HepG2 (cell line): Measurements from ENCODE around the gene CR2. TPM values are rescaled to one million over a fixed set of nuclear protein-coding genes. Genes with fewer than 3 reads are reported as not detected.

Experiments
- ATAC-seq: fragments of 200-7000 bp; cut with Tn5 transposase; 3 replicates; pipeline ENCODE4 v1.9.1; 2020; ENCODE audit warnings: mild to moderate bottlenecking, moderate library complexity
- BruUV-seq: library from RNA; stranded (reverse); fragments of 400-500 nt; replicated peaks from 2 replicates; lab custom pipeline; 2021; lab: Mats Ljungman, UMichigan
- CTCF ChIA-PET: fragments of 300-600 bp; formaldehyde crosslinking; extraction: SDS; loops from one replicate; lab custom pipeline; 2021; ENCODE audit warnings: low total read pairs, inconsistent platforms, low intra/inter-chr PET ratio; lab: Yijun Ruan, JAX
- POLR2A ChIA-PET: fragments of 350-600 bp; sonication (Branson Sonifier 250); formaldehyde crosslinking; loops from one replicate; lab custom pipeline; 2020; ENCODE audit warnings: antibody characterized with exemption, inconsistent platforms; lab: Yijun Ruan, JAX
- DNase-seq: peaks from one replicate; pipeline ENCODE4 v3.0.0-alpha.2; 2015; ENCODE audit warnings: low spot score
- FAIRE-seq: peaks from 3 replicates; lab custom pipeline; 2011; peaks lifted over from hg19 to GRCh38; lab: Jason Lieb, UNC
- H2AFZ ChIP-seq: one replicate; pipeline ENCODE4 v1.6.1; 2011; ENCODE audit warnings: low read length, inconsistent platforms
- H3K27ac ChIP-seq: fragments of 300-600 bp; 3 replicates; pipeline ENCODE4 v1.8.0; 2011; ENCODE audit warnings: mixed run types, mild to moderate bottlenecking, mixed read lengths, low read length, inconsistent platforms; ENCODE audit not compliant: insufficient read depth; ENCODE audit errors: extremely low read length
- H3K27me3 ChIP-seq, 2 experiments: fragments of 200-600 bp in 1 of 2; 2 replicates in 1 of 2; 3 replicates in 1 of 2; pipeline versions ENCODE4 v1.6.0 to v1.8.0; 2011; ENCODE audit warnings: low read length in 2 of 2, mild to moderate bottlenecking in 2 of 2, moderate library complexity in 2 of 2, inconsistent platforms in 1 of 2; ENCODE audit not compliant: insufficient read depth in 2 of 2, control insufficient read depth in 1 of 2
- H3K36me3 ChIP-seq, 2 experiments: fragments of 200-600 bp in 1 of 2; replicated peaks in 1 of 2; 2 replicates in 1 of 2; 3 replicates in 1 of 2; pipeline versions ENCODE4 v1.5.1 to v1.8.0; 2011; ENCODE audit warnings: low read length in 2 of 2, inconsistent platforms in 1 of 2; ENCODE audit not compliant: insufficient read depth in 2 of 2, control insufficient read depth in 1 of 2
- H3K4me1 ChIP-seq: 2 replicates; pipeline ENCODE4 v1.5.1; 2012; ENCODE audit warnings: low read length, inconsistent platforms; ENCODE audit not compliant: insufficient read depth
- H3K4me2 ChIP-seq: 2 replicates; pipeline ENCODE4 v1.6.0; 2011; ENCODE audit warnings: low read depth, low read length, inconsistent platforms
- H3K4me3 ChIP-seq, 3 experiments: fragments of 200-600 bp in 1 of 3; sonication (generic), shearing (Covaris generic) in 1 of 3; replicated peaks in 1 of 3; 2 replicates each; pipeline ENCODE4 v1.5.1; 2011 to 2016; ENCODE audit warnings: low read length in 3 of 3, inconsistent platforms in 2 of 3, low read depth in 2 of 3, mild to moderate bottlenecking in 2 of 3, control low read depth in 1 of 3, mixed read lengths in 1 of 3; ENCODE audit not compliant: insufficient read depth in 1 of 3
- H3K79me2 ChIP-seq: one replicate; pipeline ENCODE4 v1.6.1; 2011; ENCODE audit warnings: low read length, inconsistent platforms; ENCODE audit not compliant: insufficient read depth
- H3K9ac ChIP-seq: 2 replicates; pipeline ENCODE4 v1.6.0; 2011; ENCODE audit warnings: mild to moderate bottlenecking, low read depth, low read length, inconsistent platforms; ENCODE audit not compliant: insufficient read depth
- H3K9me3 ChIP-seq: 2 replicates; pipeline ENCODE4 v1.5.1; 2012; ENCODE audit warnings: mild to moderate bottlenecking, low read length
- H4K20me1 ChIP-seq: 2 replicates; pipeline ENCODE4 v1.6.0; 2011; ENCODE audit warnings: inconsistent platforms, mild to moderate bottlenecking, low read length, moderate library complexity; ENCODE audit not compliant: insufficient read depth
- ATF4 ChIP-seq, 2 experiments: fragments of 450-650 bp in 1 of 2; sonication (generic) in 1 of 2; formaldehyde crosslinking; IDR thresholded peaks; 2 replicates each; pipeline versions ENCODE4 v1.5.0 to v1.8.0; 2020 to 2022; ENCODE audit warnings: mild to moderate bottlenecking in 1 of 2, missing genetic modification reagents in 1 of 2
- DNMT3B ChIP-seq: conservative IDR thresholded peaks from 2 replicates; pipeline ENCODE4 v1.6.1; 2016; ENCODE audit warnings: missing biosample characterization, control low read depth
- GATAD1 ChIP-seq: IDR thresholded peaks from 2 replicates; pipeline ENCODE4 v1.6.1; 2016; ENCODE audit warnings: missing genetic modification reagents, missing compliant biosample characterization
- PAWR ChIP-seq: sonication (generic); formaldehyde crosslinking; IDR thresholded peaks from 2 replicates; pipeline ENCODE4 v1.4.0; 2020; ENCODE audit warnings: missing genetic modification reagents, mild to moderate bottlenecking, borderline replicate concordance
- SNRNP70 ChIP-seq: fragments of 200-400 bp; formaldehyde crosslinking; IDR thresholded peaks from 2 replicates; pipeline ENCODE4 v1.6.1; 2017; ENCODE audit warnings: mild to moderate bottlenecking, low read depth, low read length, moderate library complexity
- SRSF9 ChIP-seq: fragments of 200-400 bp; formaldehyde crosslinking; IDR thresholded peaks from 2 replicates; pipeline ENCODE4 v1.6.1; 2018; ENCODE audit warnings: borderline replicate concordance, mild to moderate bottlenecking, low read depth, low read length; ENCODE audit not compliant: insufficient read depth, poor library complexity, severe bottlenecking
- TCF7L2 ChIP-seq: IDR thresholded peaks from 2 replicates; pipeline ENCODE4 v1.6.1; 2011; ENCODE audit warnings: mild to moderate bottlenecking, low read depth, low read length, moderate library complexity
- TEAD3 ChIP-seq: optimal IDR thresholded peaks from 2 replicates; pipeline ENCODE3; 2016; ENCODE audit warnings: borderline replicate concordance
- ZKSCAN8 ChIP-seq: IDR thresholded peaks from 2 replicates; pipeline ENCODE4 v1.6.1; 2016; ENCODE audit warnings: borderline replicate concordance, missing genetic modification reagents, missing compliant biosample characterization
- ZNF281 ChIP-seq: sonication (generic); formaldehyde crosslinking; IDR thresholded peaks from 2 replicates; pipeline ENCODE4 v1.4.0; 2020; ENCODE audit warnings: missing genetic modification reagents, borderline replicate concordance
- ZNF282 ChIP-seq: fragments of 450-650 bp; IDR thresholded peaks from 2 replicates; pipeline ENCODE4 v1.6.1; 2018; ENCODE audit not compliant: partially characterized antibody
- ZNF460 ChIP-seq: sonication (generic); formaldehyde crosslinking; IDR thresholded peaks from 2 replicates; pipeline ENCODE4 v1.5.1; 2020; ENCODE audit warnings: missing genetic modification reagents, mild to moderate bottlenecking, borderline replicate concordance
- ZNF724P ChIP-seq: sonication (generic); formaldehyde crosslinking; IDR thresholded peaks from 2 replicates; pipeline ENCODE4 v1.8.0; 2022; ENCODE audit warnings: missing genetic modification reagents, borderline replicate concordance
- WGBS: methylation state at CpG from one replicate; pipeline ENCODE4 v1.1.6; 2017; ENCODE audit warnings: low lambda C conversion rate; 5-methylcytosine and 5-hydroxymethylcytosine counted together
- in situ Hi-C: cut with HindIII; loops from 2 replicates; pipeline ENCODE4 v1.10.0; 2017; ENCODE audit warnings: low pct_unique_long_range_greater_than_20kb; ENCODE audit not compliant: extremely low pct_ligation_motif_present
- intact Hi-C: fragments of 100-400 bp; cut with micrococcal nuclease; formaldehyde crosslinking; loops from one replicate; pipeline ENCODE4 v1.10.0; 2022; ENCODE audit not compliant: unreplicated experiment
- polyA plus RNA-seq, 8 experiments: library from polyadenylated mRNA; depleted of rRNA in 3 of 8; stranded (reverse) in 7 of 8; unstranded in 1 of 8; fragments of >200 nt; fragmentation: Illumina TruSeq in 4 of 8; extraction: Trizol in 4 of 8; gene quantifications; 2 replicates each; pipeline versions ENCODE4 v1.2.1 to v1.2.3, GENCODE V29; 2011 to 2016; ENCODE audit warnings: low read depth in 4 of 8, missing spikeins in 1 of 8, mixed read lengths in 1 of 8; ENCODE audit not compliant: insufficient read depth in 1 of 8
- total RNA-seq, 5 experiments: library from RNA; depleted of rRNA; stranded (reverse); fragments of >200 nt; fragmentation: Illumina TruSeq; extraction: Trizol; gene quantifications; 2 replicates each; pipeline ENCODE4 v1.2.3, GENCODE V29; 2016; ENCODE audit warnings: low read depth in 1 of 5

Gene CR2
- total and polyA plus RNA-seq, 2 of the 13 experiments (the other 11 are each of a cell fraction or from before 2014, with no cell fraction given): not detected

- in situ Hi-C loops (no loop called here), intact Hi-C loops (no loop called here)
- no peaks in the 10 kb centered on the region for H3K4me1 ChIP-seq
- no peaks in the 10 kb centered on the region for H4K20me1 ChIP-seq
- no peak overlapping the region for H3K4me2 ChIP-seq
- TF ChIP-seq PAWR: no peak
- TF ChIP-seq GATAD1 (CRISPR knock-in tag): no peak
- no peak for TF ChIP-seq ATF4 (CRISPR knock-in tag; IDR thresholded peaks at IDR 0.05)
- TF ChIP-seq TEAD3: no peak
- no peak for TF ChIP-seq SRSF9
- no peak for TF ChIP-seq ZNF281 (CRISPR knock-in tag)
- TF ChIP-seq ZNF724P: no peak
- no peak for TF ChIP-seq DNMT3B (CRISPR knock-in tag)
- no peak for TF ChIP-seq ZNF460 (CRISPR knock-in tag)
- no peak for TF ChIP-seq SNRNP70
- TF ChIP-seq ZNF282: no peak
- no peak for TF ChIP-seq TCF7L2
- TF ChIP-seq ZKSCAN8 (CRISPR knock-in tag): no peak
- H3K9me3 ChIP-seq: no peaks in the 10 kb centered on the region
- CTCF ChIA-PET: no interaction called here
- BruUV-seq: no TSS peak
- H3K79me2 ChIP-seq: no peaks in the 10 kb centered on the region
- WGBS: 20% methylated on average over 4 of the region's 4 CpGs
- no peak overlapping the region for H3K9ac ChIP-seq
- ATAC-seq (no peak), FAIRE-seq (no peak), DNase-seq (no peak)
- H3K4me3 ChIP-seq: no peak overlapping the region
- H2AFZ ChIP-seq: no peak overlapping the region
- no peak overlapping the region for H3K27ac ChIP-seq
- POLR2A ChIA-PET: no interaction called here
- H3K36me3 ChIP-seq: no peaks in the 10 kb centered on the region
- no peaks in the 10 kb centered on the region; a peak in 1 of 5 replicates for H3K27me3 ChIP-seq
These were observed 39.5 kb upstream of the CR2 start for GRCh38 chr1:207414606-207415108.
